Measurements from ENCODE around the gene OR2G2.

GRCh38 chr1:247562198-247562597 lies 26.0 kb upstream of the OR2G2 start:
- TF ChIP-seq CTCF (conservative IDR thresholded peaks at IDR 0.05) (no peak), ZFX (IDR thresholded peaks at IDR 0.05) (no peak)
